Mucosa of rectum (tissue), 2 donors: ENCODE results near the gene CHAMP1.
"Not testable (repeated sequence)": the region's sequence is repeated elsewhere in the genome, so short reads cannot be mapped to it uniquely, and the experiment has no call there.

Experiments used
- H3K27ac ChIP-seq, 2 donors: one replicate each; pipeline ENCODE4 v1.7.0; 2013; ENCODE audit warnings: inconsistent platforms in 2 of 2, low read depth in 2 of 2, low read length in 2 of 2
- H3K27me3 ChIP-seq, 2 donors: one replicate each; pipeline ENCODE4 v1.7.0; 2013; ENCODE audit warnings: low read length in 2 of 2; ENCODE audit not compliant: control insufficient read depth in 2 of 2, insufficient read depth in 2 of 2
- H3K36me3 ChIP-seq, 2 donors: one replicate each; pipeline ENCODE4 v1.7.0; 2013; ENCODE audit warnings: low read length in 2 of 2; ENCODE audit not compliant: control insufficient read depth in 2 of 2, insufficient read depth in 2 of 2
- H3K4me1 ChIP-seq, 2 donors: one replicate each; pipeline ENCODE4 v1.7.0; 2013; ENCODE audit warnings: low read length in 2 of 2, mild to moderate bottlenecking in 1 of 2; ENCODE audit not compliant: control insufficient read depth in 2 of 2, insufficient read depth in 2 of 2
- H3K4me3 ChIP-seq, 2 donors: one replicate each; pipeline ENCODE4 v1.7.0; 2013; ENCODE audit warnings: low read length in 2 of 2
- H3K9ac ChIP-seq, 2 donors: one replicate each; pipeline ENCODE4 v1.7.0; 2013; ENCODE audit warnings: low read length in 2 of 2, low read depth in 1 of 2, mild to moderate bottlenecking in 1 of 2
- H3K9me3 ChIP-seq, 2 donors: one replicate each; pipeline ENCODE4 v1.7.0; 2013; ENCODE audit warnings: low read length in 2 of 2; ENCODE audit not compliant: control insufficient read depth in 2 of 2
- donor health status: healthy.
- donor health status: Normal muscosa, but diverticular disease.

Gene CHAMP1

DNA sequence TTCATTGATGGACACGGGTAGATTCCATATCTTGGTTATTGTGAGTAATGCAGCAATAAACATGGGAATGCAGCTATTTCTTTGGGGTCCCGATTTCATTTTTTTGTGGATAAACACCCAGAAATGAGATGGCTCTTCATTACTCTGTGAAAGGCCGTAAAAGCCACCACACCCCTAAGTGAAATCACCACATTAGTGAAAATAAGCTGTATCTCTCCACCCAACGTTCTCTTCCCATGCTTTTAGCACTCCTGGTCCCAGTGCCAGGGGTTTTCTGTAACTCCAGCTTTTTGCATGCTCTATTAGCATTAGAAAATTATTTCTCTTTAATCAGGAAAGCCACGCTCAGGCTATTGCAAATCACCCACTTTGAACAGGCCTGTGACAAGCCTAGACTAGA is 15.8 kb downstream of the CHAMP1 start:
- Histone ChIP-seq H3K4me1 (peaks cover 0 to 2% of the 10 kb centered on the region in 2 donors), H3K9me3 (no peaks in the 10 kb centered on the region), H3K36me3 (peaks cover 0 to 10% of the 10 kb centered on the region in 2 donors), H3K4me3 (no peak overlapping the region), H3K27me3 (no peaks in the 10 kb centered on the region), H3K27ac (no peak overlapping the region), H3K9ac (no peak overlapping the region)

GRCh38 chr13:114333881-114334280 is 19.6 kb downstream of the CHAMP1 start:
- H3K9ac ChIP-seq, H3K27ac ChIP-seq, H3K9me3 ChIP-seq, H3K27me3 ChIP-seq, H3K4me1 ChIP-seq, H3K36me3 ChIP-seq, H3K4me3 ChIP-seq: not testable (repeated sequence)

- H3K4me3 ChIP-seq = no peak overlapping the region
- H3K27me3 ChIP-seq = no peaks in the 10 kb centered on the region
- H3K4me1 ChIP-seq = peaks cover 0 to 2% of the 10 kb centered on the region in 2 donors
- no peaks in the 10 kb centered on the region for H3K36me3 ChIP-seq
- H3K9me3 ChIP-seq = no peaks in the 10 kb centered on the region
- H3K9ac ChIP-seq = no peak overlapping the region
- no peak overlapping the region for H3K27ac ChIP-seq
Observed at GRCh38 chr13:114334305-114335053, 20.2 kb downstream of the CHAMP1 start.

- H3K4me3 ChIP-seq, H3K27me3 ChIP-seq, H3K9ac ChIP-seq, H3K4me1 ChIP-seq, H3K36me3 ChIP-seq, H3K9me3 ChIP-seq, H3K27ac ChIP-seq: not testable (repeated sequence)
Observed at GRCh38 chr13:114336457-114336856, 22.2 kb downstream of the CHAMP1 start.

- Histone ChIP-seq H3K9ac (no peak overlapping the region), H3K27me3 (no peaks in the 10 kb centered on the region), H3K4me3 (no peak overlapping the region), H3K27ac (no peak overlapping the region), H3K36me3 (no peaks in the 10 kb centered on the region), H3K4me1 (peaks cover 0 to 2% of the 10 kb centered on the region in 2 donors), H3K9me3 (no peaks in the 10 kb centered on the region)
Observed at GRCh38 chr13:114338959-114339358, 24.7 kb downstream of the CHAMP1 start.

GRCh38 chr13:114339857-114340534 is 25.7 kb downstream of the CHAMP1 start:
- Histone ChIP-seq H3K27ac (no peak overlapping the region), H3K27me3 (no peaks in the 10 kb centered on the region), H3K9me3 (no peaks in the 10 kb centered on the region), H3K4me3 (no peak overlapping the region), H3K36me3 (no peaks in the 10 kb centered on the region), H3K4me1 (no peaks in the 10 kb centered on the region), H3K9ac (no peak overlapping the region)

DNA sequence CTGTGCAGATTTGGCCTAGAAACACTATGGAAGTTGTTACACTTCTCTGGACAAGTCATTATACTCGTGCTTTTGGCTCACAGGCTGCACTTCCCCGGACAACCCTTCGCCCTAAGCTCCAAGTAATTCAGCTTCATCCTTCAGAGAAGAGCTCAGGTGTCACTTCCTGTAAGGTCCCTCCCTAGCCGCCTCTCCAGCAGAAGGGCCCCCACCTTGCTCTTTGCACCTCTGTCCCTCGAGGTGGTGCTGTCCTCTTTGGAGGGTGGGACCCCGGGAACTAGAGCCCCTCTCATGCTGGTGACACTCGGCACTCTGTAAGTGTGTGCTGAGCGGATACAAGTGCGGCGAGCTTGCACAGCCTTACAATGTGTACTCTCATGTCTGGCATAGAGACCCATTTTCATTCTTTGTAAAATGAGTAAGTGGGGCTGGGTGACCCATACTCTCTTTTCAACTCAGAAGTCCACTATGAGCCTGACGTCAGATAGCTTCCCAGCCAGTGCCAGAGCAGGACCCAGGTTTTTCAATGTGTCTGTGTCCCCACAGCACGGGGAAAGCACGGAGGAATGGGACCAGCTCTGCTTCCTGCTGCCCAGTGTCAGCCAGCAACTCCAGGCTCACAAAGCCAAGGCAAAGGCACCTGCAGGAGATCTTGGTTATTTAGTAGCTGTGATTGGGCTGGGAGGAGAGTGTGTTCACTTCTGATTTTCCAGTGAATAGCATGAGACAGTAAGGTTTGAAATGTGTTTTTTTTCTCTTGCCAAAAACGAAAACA is 26.9 kb downstream of the CHAMP1 start:
- Histone ChIP-seq H3K27me3 (no peaks in the 10 kb centered on the region), H3K9me3 (no peaks in the 10 kb centered on the region), H3K9ac (no peak overlapping the region), H3K4me1 (no peaks in the 10 kb centered on the region), H3K36me3 (no peaks in the 10 kb centered on the region), H3K4me3 (no peak overlapping the region), H3K27ac (no peak overlapping the region)

DNA sequence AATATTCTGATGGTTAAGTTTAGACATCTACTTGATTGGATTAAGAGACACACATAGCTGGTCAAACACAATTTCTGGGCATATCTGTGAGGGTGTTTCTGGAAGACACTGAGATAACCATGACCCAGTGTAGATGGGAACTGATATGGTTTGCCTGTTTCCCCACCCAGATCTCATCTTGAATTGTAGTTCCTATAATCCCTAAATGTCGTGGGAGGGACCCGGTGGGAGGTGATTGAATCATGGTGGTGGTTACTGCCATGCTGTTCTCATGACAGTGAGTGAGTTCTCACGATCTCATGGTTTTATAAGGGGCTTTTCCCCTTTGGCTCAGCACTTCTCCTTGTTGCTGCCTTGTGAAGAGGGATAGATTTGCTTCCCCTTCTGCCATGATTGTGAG is 33.0 kb downstream of the CHAMP1 start:
- not testable (repeated sequence) for H3K9ac ChIP-seq, H3K4me3 ChIP-seq, H3K36me3 ChIP-seq, H3K4me1 ChIP-seq, H3K27me3 ChIP-seq, H3K9me3 ChIP-seq, H3K27ac ChIP-seq

- not testable (repeated sequence) for H3K4me3 ChIP-seq, H3K9me3 ChIP-seq, H3K27me3 ChIP-seq, H3K36me3 ChIP-seq, H3K27ac ChIP-seq, H3K4me1 ChIP-seq, H3K9ac ChIP-seq
Observed at GRCh38 chr13:114352763-114353162, 38.5 kb downstream of the CHAMP1 start.

DNA sequence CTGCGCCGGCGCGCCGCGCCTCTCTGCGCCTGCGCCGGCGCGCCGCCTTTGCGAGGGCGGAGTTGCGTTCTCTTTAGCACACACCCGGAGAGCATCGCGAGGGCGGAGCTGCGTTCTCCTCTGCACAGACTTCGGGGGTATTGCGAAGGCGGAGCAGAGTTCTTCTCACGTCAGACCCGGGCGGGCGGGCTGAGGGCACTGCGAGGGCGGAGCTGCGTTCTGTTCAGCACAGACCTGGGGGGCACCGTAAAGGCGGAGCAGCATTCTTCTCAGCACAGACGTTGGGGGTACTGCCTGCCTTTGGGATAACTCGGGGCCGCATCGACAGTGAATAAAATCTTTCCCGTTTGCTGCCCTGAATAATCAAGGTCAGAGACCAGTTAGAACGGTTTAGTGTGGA is 39.1 kb downstream of the CHAMP1 start:
- H3K9ac ChIP-seq, H3K4me3 ChIP-seq, H3K27me3 ChIP-seq, H3K9me3 ChIP-seq, H3K36me3 ChIP-seq, H3K4me1 ChIP-seq, H3K27ac ChIP-seq: not testable (repeated sequence)
